DMS153 treated with DMSO at 0.1 percent for 48 hours (cell line): ENCODE measurements around the gene NXN.
"Not testable (repeated sequence)": the region's sequence is repeated elsewhere in the genome, so short reads cannot be mapped to it uniquely, and the experiment has no call there.

Source experiments
- DNase-seq: peaks from one replicate; lab custom pipeline; 2025; ENCODE audit not compliant: unreplicated experiment; lab: John Stamatoyannopoulos, UW

The NXN gene

GRCh38 chr17:896454-896853, 83.1 kb downstream of the NXN start:
- no peak for DNase-seq

- DNase-seq, result no peak
Observed at GRCh38 chr17:892958-893357, 86.6 kb downstream of the NXN start.

- no peak for DNase-seq
Observed at GRCh38 chr17:888998-889441, 90.6 kb downstream of the NXN start.

- no peak for DNase-seq
Observed at GRCh38 chr17:887551-888209, 91.9 kb downstream of the NXN start.

- DNase-seq, result no peak
Observed at GRCh38 chr17:885971-886571, 93.5 kb downstream of the NXN start.

- DNase-seq, result no peak
Observed at GRCh38 chr17:883586-883962, 96.0 kb downstream of the NXN start.

- DNase-seq, result no peak
Observed at GRCh38 chr17:882827-883585, 96.6 kb downstream of the NXN start.

GRCh38 chr17:881778-882177, 97.8 kb downstream of the NXN start:
- DNase-seq, result peak; percentile 2

- DNase-seq, result no peak
Observed at GRCh38 chr17:880443-881269, 98.9 kb downstream of the NXN start.

GRCh38 chr17:879546-880442, 99.8 kb downstream of the NXN start:
- DNase-seq, result peak; percentile 9

GRCh38 chr17:877630-878029, 101.9 kb downstream of the NXN start:
- DNase-seq, result no peak

GRCh38 chr17:876272-876671, 103.3 kb downstream of the NXN start:
- DNase-seq, result no peak

GRCh38 chr17:874590-874989, 105.0 kb downstream of the NXN start:
- not testable (repeated sequence) for DNase-seq

- no peak for DNase-seq
Observed at GRCh38 chr17:872855-873254, 106.7 kb downstream of the NXN start.

GRCh38 chr17:871751-872519, 107.6 kb downstream of the NXN start:
- no peak for DNase-seq

- DNase-seq, result no peak
Observed at GRCh38 chr17:869567-870525, 109.7 kb downstream of the NXN start.

- DNase-seq, result no peak
Observed at GRCh38 chr17:869086-869485, 110.5 kb downstream of the NXN start.

GRCh38 chr17:867896-868489, 111.6 kb downstream of the NXN start:
- no peak for DNase-seq
